ENCODE results near the gene ACER2. TPM values are rescaled to one million over a fixed set of nuclear protein-coding genes. Genes with fewer than 3 reads are reported as not detected.

ACER2 gene
- total and polyA plus RNA-seq, 2 donors = 0.71 to 2.0 TPM

DNA sequence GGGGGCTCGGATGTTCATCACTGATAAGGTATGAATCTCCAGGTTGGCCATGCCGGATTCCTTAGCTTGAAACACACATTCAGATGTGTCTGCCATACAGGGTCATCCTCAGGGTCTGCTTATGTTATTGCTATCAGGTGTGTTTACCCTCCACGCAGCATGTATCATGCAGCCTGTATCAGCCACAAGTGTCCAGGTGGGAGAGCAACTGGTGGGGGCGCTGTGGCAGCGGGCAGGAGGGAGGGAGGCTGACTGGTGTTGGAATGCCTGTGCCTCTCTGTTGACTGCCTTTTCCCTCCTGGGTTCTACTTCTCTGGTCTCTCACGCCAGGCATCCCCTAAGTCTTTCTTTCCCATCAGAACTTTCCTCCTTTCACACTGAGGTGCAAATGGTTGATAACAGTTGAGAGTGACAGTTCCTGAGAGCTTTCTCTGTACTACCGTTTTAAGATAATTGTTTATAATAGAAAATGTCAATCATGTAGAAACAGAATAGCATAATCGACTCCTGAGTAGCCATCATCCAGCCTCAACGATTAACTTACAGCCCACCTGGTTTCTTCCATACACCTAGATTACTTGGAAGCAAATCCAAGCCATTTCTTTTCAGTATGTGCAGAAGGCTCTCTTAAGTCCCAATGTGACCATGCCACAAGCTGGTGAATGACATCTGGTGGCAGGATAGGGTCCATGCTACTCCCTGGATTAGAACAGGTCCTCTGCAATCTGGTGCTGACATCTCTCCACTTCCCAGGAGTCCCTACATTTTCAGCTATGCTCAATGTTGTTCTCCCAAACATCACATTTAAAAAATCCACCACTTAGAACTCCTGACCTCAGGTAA, 86.6 kb downstream of the ACER2 start:
- Histone ChIP-seq H3K27me3 (ENCODE audit: control insufficient read depth in 2 of 2, insufficient read depth in 1 of 2, low read length in 1 of 2) (no peaks in the 10 kb centered on the region), H3K9me3 (ENCODE audit: control insufficient read depth in 2 of 2, insufficient read depth in 1 of 2, low read length in 1 of 2) (no peaks in the 10 kb centered on the region), H3K4me1 (ENCODE audit: control insufficient read depth in 2 of 2, insufficient read depth in 2 of 2, low read length in 2 of 2) (no peaks in the 10 kb centered on the region), H3K36me3 (ENCODE audit: control insufficient read depth in 2 of 2, insufficient read depth in 2 of 2, low read length in 1 of 2) (no peaks in the 10 kb centered on the region), H3K4me3 (ENCODE audit: low read length in 2 of 2) (no peak overlapping the region), H3K27ac (ENCODE audit: low read depth in 1 of 2, low read length in 1 of 2) (no peak overlapping the region)
- WGBS = 96% methylated on average over 9 of the region's 9 CpGs
- DNase-seq (ENCODE audit: low read depth in 6 of 9, low spot score in 9 of 9) = no peak

DNA sequence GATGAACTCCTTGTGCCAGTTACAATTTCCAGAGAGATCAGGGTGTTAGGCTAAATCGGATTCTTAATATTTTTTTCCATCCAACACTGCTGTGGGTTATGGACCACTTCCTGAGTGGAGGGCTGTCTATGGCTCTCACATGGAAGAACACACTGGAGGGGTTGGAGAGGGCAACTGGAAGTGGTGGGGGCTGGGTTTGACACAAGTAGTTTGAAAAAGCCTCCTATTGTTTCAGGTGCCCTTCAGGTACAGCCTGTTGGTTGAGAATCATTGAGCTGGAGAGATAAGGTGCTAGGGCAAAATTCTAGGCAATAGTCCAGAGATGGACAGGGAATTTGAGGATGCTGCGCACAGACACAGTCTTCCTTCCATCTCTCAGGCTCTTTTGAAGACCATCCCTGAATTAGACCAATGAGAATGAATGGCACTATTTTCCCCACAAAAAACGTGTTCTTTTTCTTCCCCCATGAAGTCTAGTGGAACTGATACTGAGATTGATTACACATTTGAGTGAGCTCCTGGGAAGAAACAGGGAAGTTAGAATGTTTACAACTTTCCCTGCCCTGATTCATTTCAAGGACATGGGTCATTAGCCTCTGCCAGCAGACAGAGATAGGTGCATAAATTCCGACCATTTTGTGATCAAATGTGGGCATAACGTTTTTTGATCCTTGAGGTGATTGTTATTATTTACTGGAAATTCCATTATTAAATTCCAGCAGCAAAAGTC, 87.7 kb downstream of the ACER2 start:
- no peaks in the 10 kb centered on the region for H3K36me3 ChIP-seq (ENCODE audit: control insufficient read depth in 2 of 2, insufficient read depth in 2 of 2, low read length in 1 of 2)
- H3K27ac ChIP-seq (ENCODE audit: low read depth in 1 of 2, low read length in 1 of 2) = no peak overlapping the region
- no peaks in the 10 kb centered on the region for H3K9me3 ChIP-seq (ENCODE audit: control insufficient read depth in 2 of 2, insufficient read depth in 1 of 2, low read length in 1 of 2)
- H3K4me1 ChIP-seq (ENCODE audit: control insufficient read depth in 2 of 2, insufficient read depth in 2 of 2, low read length in 2 of 2) = no peaks in the 10 kb centered on the region
- H3K27me3 ChIP-seq (ENCODE audit: control insufficient read depth in 2 of 2, insufficient read depth in 1 of 2, low read length in 1 of 2) = no peaks in the 10 kb centered on the region
- WGBS = 93% methylated on average over 5 of the region's 5 CpGs
- no peak for DNase-seq (ENCODE audit: low read depth in 6 of 9, low spot score in 9 of 9)
- H3K4me3 ChIP-seq (ENCODE audit: low read length in 2 of 2) = no peak overlapping the region

DNA sequence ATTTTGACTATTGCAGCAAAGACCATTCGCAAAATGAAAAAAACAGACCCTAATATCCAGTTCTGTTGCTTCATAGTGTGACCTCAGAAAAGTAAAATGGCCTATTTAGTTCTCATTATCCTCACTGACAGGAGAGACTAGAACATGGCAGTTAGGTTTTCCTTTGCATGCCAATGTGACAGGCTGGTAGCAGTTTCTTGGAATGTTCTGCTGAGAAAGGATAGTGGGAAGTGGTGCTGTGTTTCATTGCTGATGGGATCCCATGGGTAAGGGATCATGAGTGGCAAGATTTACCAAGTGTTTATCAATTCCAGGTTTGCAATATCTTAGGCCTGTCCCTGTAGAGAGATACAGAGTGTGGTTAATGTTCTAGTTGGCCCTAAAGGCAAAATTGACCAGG, 88.5 kb downstream of the ACER2 start:
- H3K27me3 ChIP-seq (ENCODE audit: control insufficient read depth in 2 of 2, insufficient read depth in 1 of 2, low read length in 1 of 2) = no peaks in the 10 kb centered on the region
- no peaks in the 10 kb centered on the region for H3K9me3 ChIP-seq (ENCODE audit: control insufficient read depth in 2 of 2, insufficient read depth in 1 of 2, low read length in 1 of 2)
- no peak for DNase-seq (ENCODE audit: low read depth in 6 of 9, low spot score in 9 of 9)
- H3K4me1 ChIP-seq (ENCODE audit: control insufficient read depth in 2 of 2, insufficient read depth in 2 of 2, low read length in 2 of 2) = no peaks in the 10 kb centered on the region
- no peaks in the 10 kb centered on the region for H3K36me3 ChIP-seq (ENCODE audit: control insufficient read depth in 2 of 2, insufficient read depth in 2 of 2, low read length in 1 of 2)
- no peak overlapping the region for H3K27ac ChIP-seq (ENCODE audit: low read depth in 1 of 2, low read length in 1 of 2)
- WGBS = 100% methylated on average over 1 of the region's 1 CpG
- H3K4me3 ChIP-seq (ENCODE audit: low read length in 2 of 2) = no peak overlapping the region

DNA sequence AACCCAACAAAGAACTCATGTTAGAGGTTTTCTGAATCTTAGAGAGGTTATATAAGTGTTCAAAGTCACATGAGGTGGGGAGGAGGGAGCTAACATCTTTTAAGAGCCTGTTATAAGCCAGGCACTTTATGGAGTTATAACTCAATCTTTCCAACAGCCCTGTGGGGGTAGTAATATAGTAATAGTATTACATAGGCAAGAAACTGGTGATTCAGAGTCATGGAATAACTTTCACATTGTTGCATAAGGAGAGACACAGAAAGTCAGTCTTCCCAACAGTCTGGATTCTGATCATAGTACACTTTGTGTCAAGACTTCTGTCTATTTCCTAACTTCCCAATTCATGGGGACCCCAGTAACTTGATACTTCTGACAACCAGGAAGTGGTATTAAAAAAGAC, 89.2 kb downstream of the ACER2 start:
- H3K4me1 ChIP-seq (ENCODE audit: control insufficient read depth in 2 of 2, insufficient read depth in 2 of 2, low read length in 2 of 2) = no peaks in the 10 kb centered on the region
- H3K27ac ChIP-seq (ENCODE audit: low read depth in 1 of 2, low read length in 1 of 2) = no peak overlapping the region
- no peaks in the 10 kb centered on the region for H3K9me3 ChIP-seq (ENCODE audit: control insufficient read depth in 2 of 2, insufficient read depth in 1 of 2, low read length in 1 of 2)
- DNase-seq (ENCODE audit: low read depth in 6 of 9, low spot score in 9 of 9) = no peak
- H3K4me3 ChIP-seq (ENCODE audit: low read length in 2 of 2) = no peak overlapping the region
- H3K27me3 ChIP-seq (ENCODE audit: control insufficient read depth in 2 of 2, insufficient read depth in 1 of 2, low read length in 1 of 2) = no peaks in the 10 kb centered on the region
- no peaks in the 10 kb centered on the region for H3K36me3 ChIP-seq (ENCODE audit: control insufficient read depth in 2 of 2, insufficient read depth in 2 of 2, low read length in 1 of 2)

Other genes with a start within 250 kb of the ACER2 start
- 39.2 TPM for gene DENND4C, start 178.3 kb upstream of the ACER2 start, total RNA-seq
- gene DENND4C, start 178.3 kb upstream of the ACER2 start, polyA plus RNA-seq = 15.4 TPM
- gene RPS6, start 28.8 kb upstream of the ACER2 start, total RNA-seq = 2,963 TPM
- gene RPS6, start 28.8 kb upstream of the ACER2 start, polyA plus RNA-seq = 5,726 TPM

All from thymus (tissue), 11 donors.